GM11168 (cell line): ENCODE data around the gene OR51A7.
"Not testable (repeated sequence)": the region's sequence is repeated elsewhere in the genome, so short reads cannot be mapped to it uniquely, and the experiment has no call there.

Experiments used
- in situ Hi-C: fragments of 300-500 bp; cut with MboI; formaldehyde crosslinking; loops from one replicate; pipeline ENCODE4 v1.12.0; 2022; ENCODE audit warnings: low sequenced_read_pairs; ENCODE audit not compliant: unreplicated experiment

OR51A7 gene

GRCh38 chr11:4947505-4947904, 43.9 kb downstream of the OR51A7 start, which contains the start of gene OR51A4:
TSS of gene OR51A4 (minus strand) at chr11:4947605. CDS start at chr11:4947100, 505 bp downstream.
- in situ Hi-C loops, result no loop called here

- in situ Hi-C loops, result not testable (repeated sequence)
Observed at GRCh38 chr11:4955613-4956012, 52.0 kb downstream of the OR51A7 start, which contains the start of gene OR51A2. TSS of gene OR51A2 (minus strand) at chr11:4955713. CDS start at chr11:4955713, 0 bp downstream.

- in situ Hi-C loops, result no loop called here
Observed at GRCh38 chr11:4957396-4957795, 53.8 kb downstream of the OR51A7 start.
